Adrenal gland (tissue), 5 donors: ENCODE measurements around the gene MRPS18B.

Experiments used
- POLR2A ChIP-seq, 2 donors: fragments of 450-650 bp; IDR thresholded peaks; one replicate each; pipeline ENCODE4 v1.6.1; 2017; ENCODE audit warnings: antibody characterized with exemption in 2 of 2, mild to moderate bottlenecking in 2 of 2, moderate library complexity in 1 of 2
- TF ChIP-seq, protein P1 (sequence below), 6 experiments: fragments of 450-650 bp in 4 of 6; fragments of 200-600 bp in 2 of 6; sonication (generic) in 1 of 6; IDR thresholded peaks; 1 replicate in 5 of 6; 2 replicates in 1 of 6; pipeline versions ENCODE4 v1.5.1 to v1.8.0; 2016 to 2021; ENCODE audit warnings: antibody characterized with exemption in 6 of 6, mild to moderate bottlenecking in 2 of 6, moderate library complexity in 1 of 6
- donor health status: DM: no; HTN: no; CAD: no.

DNA sequence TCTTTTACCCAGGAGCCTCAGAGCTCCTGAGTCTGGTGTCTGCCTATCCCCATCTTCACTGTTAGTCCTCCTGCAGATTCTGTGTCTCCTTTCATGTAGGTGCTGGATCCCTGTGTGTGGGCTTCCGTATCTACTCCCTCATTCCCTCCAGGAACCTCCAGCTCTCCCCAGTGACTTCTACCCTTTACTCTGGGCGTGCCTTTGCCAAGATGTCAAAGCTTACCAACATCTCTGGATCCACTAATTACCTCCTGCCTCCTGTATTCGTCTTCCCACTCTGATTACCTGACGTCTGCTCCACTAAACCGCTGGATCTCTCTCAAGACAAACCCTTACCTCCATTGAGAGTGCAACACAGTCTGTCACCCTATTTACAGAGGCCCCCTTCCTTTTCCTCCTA is 27.1 kb downstream of the MRPS18B start:
- no peak for TF ChIP-seq POLR2A (IDR thresholded peaks at IDR 0.05)
- TF ChIP-seq, protein P1, sequence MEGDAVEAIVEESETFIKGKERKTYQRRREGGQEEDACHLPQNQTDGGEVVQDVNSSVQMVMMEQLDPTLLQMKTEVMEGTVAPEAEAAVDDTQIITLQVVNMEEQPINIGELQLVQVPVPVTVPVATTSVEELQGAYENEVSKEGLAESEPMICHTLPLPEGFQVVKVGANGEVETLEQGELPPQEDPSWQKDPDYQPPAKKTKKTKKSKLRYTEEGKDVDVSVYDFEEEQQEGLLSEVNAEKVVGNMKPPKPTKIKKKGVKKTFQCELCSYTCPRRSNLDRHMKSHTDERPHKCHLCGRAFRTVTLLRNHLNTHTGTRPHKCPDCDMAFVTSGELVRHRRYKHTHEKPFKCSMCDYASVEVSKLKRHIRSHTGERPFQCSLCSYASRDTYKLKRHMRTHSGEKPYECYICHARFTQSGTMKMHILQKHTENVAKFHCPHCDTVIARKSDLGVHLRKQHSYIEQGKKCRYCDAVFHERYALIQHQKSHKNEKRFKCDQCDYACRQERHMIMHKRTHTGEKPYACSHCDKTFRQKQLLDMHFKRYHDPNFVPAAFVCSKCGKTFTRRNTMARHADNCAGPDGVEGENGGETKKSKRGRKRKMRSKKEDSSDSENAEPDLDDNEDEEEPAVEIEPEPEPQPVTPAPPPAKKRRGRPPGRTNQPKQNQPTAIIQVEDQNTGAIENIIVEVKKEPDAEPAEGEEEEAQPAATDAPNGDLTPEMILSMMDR (IDR thresholded peaks at IDR 0.05) = no peak
